GM18870 (cell line): ENCODE data around the gene CCDC146.
A peak's percentile ranks its signal among the peaks of the same experiment; 100 is the strongest.
"Not testable (repeated sequence)": the region's sequence is repeated elsewhere in the genome, so short reads cannot be mapped to it uniquely, and the experiment has no call there.

Experiments used
- ATAC-seq: cut with Tn5 transposase; IDR thresholded peaks from one replicate; pipeline ENCODE4 v1.9.1; 2021; ENCODE audit warnings: moderate library complexity; ENCODE audit not compliant: unreplicated experiment

CCDC146 gene

GRCh38 chr7:77199013-77199966 is 76.9 kb downstream of the CCDC146 start, which contains the start of gene FGL2:
Gene FGL2, minus strand, starts transcription at chr7:77199819. Its CDS starts 26 bp downstream, at chr7:77199793.
- no peak for ATAC-seq

GRCh38 chr7:77200542-77200941 is 78.1 kb downstream of the CCDC146 start:
- ATAC-seq = no peak

DNA sequence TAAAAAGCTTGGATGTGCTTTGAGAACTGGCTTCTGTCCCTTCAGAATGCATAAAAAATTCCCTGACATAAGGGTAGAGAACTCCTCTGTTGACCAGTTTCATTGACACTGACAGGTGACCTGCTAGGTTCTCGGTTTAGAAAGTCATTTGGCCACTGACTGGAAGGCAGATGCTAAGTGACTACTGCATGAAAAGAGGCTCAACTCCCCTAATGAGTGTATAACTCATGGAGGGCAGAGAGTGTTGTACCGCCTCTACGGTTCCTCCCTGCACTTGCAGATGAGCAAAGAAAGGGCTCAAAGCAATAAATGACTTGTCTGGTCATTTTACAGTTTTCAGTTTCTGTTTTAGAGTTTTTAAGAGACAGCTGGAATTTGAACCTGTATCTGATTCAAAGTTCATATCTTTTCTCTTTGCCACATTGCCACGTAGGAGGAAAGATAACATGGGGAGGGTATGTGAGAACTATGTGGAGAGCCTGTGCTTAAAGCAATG is 80.1 kb downstream of the CCDC146 start:
- peak; percentile 94 for ATAC-seq

DNA sequence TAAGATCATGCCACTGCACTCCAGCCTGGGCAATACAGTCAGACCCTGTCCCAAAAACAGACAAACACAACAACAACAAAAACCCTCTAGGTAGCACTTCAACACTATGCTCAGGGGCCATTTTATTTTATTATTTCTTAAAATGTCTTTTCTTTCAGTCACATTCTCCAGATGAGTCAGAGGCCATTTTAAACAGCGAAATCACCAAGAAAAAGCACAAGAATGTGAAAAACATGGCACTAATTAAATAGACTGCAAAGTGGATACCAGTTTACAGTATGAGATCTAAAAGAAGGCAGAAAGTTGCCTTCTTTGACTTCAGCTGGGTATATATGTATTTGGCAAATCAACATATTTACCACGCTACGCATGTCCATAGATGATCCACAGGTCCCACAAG is 83.3 kb downstream of the CCDC146 start:
- ATAC-seq = no peak

DNA sequence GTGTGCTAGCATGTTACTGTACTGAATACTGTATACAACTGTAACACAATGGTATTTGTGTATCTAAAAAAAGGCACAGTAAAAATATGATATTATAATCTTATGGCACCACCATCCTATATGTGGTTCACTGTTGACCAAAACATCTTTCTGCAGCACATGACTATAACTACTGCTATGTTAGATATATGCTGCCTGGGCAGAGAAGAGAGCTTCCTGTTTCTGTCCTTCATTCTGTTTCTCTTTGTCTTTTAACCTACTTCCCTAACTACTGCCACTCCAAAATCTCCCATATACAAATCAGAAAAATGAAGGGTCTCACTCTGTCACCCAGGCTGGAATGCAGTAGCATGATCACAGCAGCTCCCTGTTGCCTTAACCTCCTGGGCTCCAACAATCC is 86.0 kb downstream of the CCDC146 start:
- ATAC-seq = no peak

DNA sequence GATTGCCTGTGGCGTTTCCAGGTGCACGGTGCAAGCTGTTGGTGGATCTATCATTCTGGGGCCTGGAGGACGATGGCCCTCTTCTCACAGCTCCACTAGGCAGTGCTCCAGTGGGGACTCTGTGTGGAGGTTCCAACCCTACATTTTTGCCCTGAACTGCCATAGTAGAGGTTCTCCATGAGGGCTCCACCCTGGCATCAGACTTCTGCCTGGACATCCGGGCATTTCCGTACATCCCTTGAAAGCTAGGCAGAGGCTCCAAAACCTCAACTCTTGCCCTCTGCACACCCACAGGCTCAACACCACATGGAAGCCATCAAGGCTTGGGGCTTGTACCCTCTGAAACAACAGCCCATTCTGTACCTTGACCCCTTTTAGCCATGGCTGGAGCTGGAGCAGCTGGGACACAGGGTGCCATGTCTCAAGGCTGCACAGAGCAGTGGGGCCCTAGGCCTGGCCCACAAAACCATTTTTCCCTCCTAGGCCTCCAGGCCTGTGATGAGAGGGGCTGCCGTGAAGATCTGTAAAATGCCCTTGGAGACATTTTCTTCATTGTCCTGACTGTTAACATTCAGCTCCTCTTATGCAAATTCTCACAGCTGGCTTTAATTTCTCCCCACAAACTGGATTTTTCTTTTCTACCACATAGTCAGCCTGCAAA is 87.2 kb downstream of the CCDC146 start:
- no peak for ATAC-seq

- ATAC-seq = no peak
Measured at GRCh38 chr7:77216181-77216845, 93.9 kb downstream of the CCDC146 start.

DNA sequence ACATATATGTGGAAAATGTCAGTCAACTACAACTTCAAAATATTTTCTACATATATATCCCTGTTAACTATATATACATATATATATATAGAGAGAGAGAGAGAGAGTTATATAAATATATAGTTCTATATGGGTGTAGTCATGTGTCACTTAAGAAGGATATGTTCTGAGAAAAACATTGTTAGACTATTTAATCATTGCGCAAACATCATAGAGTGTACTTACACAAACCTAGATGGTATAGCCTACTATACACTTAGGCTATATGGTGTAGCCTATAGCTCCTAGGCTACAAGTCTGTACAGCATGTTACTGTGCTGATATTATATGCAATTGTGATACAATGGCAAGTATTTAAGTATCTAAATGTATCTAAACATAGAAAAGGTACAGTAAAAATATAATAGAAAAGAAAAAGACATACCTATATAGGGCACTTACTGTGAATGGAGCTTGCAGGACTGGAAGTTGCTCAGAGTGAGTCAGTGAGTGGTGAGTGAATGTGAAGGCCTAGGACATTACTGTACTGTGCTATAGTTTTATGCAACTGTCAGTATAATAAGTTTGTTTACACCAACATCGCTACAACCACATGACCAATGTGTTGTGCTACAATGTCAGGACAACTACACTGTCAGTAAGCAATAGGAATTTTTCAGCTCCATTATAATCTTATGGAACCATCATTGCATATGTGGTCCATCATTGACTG is 95.2 kb downstream of the CCDC146 start:
- no peak for ATAC-seq

- not testable (repeated sequence) for ATAC-seq
Measured at GRCh38 chr7:77219701-77220331, 97.4 kb downstream of the CCDC146 start.

GRCh38 chr7:77222065-77222464 is 99.7 kb downstream of the CCDC146 start:
- no peak for ATAC-seq

DNA sequence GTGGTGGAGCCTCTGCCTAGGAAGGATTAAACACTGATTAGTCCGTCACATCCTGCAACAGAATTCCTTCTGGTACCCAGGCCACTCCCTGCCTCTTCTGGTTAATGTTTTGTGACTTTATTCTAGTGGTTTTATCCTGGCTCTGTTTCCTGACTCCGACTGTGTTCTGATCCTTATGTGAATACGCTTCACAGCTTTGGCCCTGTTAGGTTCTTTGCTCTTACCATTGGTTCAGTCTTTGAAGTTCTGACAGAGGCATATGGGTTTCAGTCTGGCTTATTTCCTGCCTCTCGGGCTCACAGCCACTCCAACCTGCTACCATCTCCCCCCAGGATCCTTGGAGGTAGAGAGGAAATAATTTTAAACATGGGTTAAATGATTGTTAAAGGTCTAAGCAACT is 100.4 kb downstream of the CCDC146 start:
- no peak for ATAC-seq

DNA sequence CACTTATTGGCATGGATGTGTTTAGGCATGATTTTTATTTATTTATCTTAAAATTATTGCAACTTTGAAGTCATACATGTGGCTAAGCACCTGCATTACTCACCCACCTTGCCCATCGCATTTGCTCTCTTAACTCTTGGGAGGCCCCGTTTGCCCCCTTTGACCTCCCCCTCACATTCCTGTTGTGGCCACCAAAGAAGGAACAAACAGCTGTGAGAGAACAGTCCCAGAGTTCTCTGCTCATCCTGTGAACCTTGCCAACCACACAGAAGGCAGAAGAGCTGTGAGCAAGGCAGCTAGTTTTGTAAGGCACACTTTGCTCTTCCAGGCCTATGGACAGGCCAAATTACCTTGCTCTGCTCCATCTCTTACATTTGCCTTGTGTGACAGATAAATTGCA is 100.8 kb downstream of the CCDC146 start:
- ATAC-seq = no peak

DNA sequence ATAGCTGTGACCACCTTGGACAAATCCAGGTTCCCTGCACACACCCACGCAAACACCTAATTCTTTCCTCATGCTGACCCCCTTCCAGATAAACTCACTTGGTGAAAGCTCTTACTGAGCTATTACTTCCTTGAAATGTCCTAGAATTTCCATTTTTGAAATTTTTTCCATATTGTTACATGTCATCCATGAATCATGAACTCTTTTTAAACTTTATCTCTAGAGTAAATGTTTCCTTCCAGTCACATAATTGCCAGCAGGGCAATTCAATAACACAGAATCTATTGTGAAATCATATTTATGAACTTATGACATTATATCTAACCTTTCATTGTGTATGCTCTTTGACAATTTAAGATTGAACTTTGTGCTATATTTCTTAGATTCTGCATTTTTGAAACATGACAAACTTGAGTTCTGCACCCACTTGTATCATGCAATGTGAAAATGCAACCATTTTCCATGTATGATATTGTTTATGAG is 104.0 kb downstream of the CCDC146 start:
- no peak for ATAC-seq

DNA sequence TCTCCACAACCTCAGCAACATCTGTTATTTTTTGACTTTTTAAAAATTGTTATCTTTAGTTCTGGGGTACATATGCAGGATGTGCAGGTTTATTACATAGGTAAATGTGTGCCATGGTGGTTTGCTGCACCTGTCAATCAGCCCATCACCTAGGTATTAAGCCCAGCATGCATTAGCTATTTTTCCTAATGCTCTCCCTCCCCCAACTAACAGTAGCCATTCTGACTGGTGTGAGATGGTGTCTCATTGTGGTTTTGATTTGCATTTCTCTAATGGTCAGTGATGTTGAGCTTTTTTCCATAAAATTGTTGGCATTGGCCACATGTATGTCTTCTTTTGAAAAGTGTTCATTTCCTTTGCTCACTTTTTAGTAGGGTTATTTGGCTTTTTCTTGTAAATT is 106.4 kb downstream of the CCDC146 start:
- ATAC-seq = not testable (repeated sequence)

DNA sequence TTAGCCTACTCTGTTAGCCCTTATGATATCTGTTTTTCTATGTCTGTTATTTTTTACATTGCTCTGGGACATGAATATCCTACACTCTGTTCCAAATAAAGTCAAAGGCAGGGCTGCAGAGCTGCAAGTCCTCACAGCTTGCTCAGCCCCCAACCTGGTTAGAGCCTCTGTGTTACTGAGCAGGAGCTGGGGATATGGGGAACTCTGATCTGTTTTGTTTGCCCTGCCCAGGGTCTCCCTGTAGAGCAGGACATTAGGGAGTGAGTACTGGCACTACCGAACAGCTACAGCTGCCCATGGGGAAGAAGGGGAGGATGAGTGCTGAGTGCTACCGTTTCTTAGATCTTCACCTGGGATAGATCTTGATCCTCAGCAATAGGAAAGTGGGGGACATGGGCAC is 110.1 kb downstream of the CCDC146 start:
- ATAC-seq = no peak

GRCh38 chr7:77235276-77235675 is 112.9 kb downstream of the CCDC146 start:
- no peak for ATAC-seq

- no peak for ATAC-seq
Measured at GRCh38 chr7:77238703-77239136, 116.3 kb downstream of the CCDC146 start.

DNA sequence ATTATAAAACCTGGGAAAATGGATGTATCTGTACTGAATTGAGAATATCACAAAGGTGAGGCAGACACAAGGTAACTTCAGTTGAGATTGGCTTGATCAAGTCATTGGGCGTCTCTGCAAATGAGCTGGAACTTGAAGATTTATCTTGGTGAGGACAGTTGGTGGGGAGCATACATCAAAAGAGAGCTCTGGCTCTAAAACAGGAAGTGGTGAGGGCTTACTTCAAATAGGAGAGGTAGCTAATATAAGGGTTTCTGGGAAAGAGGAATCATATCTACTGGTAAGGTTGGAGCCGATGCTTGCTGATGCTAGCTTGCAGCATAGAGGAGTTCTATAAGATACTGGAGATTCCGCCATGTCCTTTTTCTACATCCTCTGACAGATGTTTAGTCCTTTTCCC is 117.1 kb downstream of the CCDC146 start:
- no peak for ATAC-seq

DNA sequence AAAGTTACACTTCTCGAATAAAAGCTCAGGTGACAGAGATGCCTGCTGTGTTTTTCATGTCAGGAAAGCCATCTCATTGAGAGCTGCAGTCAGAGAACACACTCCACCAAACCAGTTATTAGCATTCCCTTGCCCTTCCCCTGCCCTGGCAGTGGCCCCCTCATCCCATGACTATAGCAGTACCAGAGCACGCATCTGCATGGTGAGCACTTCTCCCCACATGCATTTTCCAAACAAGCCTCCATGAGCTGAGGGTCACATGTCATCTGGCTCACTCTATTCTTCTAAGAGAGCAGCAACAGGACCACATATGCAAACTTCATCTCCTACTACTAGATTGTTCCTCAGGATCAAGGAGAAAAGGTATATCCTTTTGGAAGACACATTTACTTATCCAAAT is 119.7 kb downstream of the CCDC146 start:
- no peak for ATAC-seq

DNA sequence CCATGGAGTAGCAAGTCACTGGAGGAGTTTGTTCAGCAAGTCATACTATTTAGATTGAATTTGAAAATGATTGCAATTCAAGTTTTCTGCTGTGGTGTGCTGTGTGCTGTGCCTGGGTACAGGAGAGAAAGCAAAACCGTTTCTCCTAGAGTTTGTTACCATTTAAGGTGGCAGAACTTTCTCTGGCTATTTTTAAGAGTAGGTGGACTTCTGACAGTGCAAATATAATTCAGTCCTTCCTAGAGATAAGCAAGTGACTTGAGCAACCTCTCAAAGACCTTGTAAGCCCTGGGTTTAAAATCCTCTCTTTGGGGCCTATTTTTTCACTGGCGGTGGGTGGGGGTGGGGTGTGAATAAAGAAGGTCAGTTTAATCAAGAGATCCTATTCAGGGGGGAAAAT is 120.1 kb downstream of the CCDC146 start:
- ATAC-seq = no peak
